Esophagus squamous epithelium (tissue), 4 donors: ENCODE data around the gene KANSL1.

Experiments used
- CTCF ChIP-seq, 6 experiments: fragments of 450-650 bp in 4 of 6; fragments of 200-600 bp in 2 of 6; sonication (generic) in 2 of 6; IDR thresholded peaks; one replicate each; pipeline ENCODE4 v1.5.1; 2016 to 2019; ENCODE audit warnings: antibody characterized with exemption in 6 of 6, mild to moderate bottlenecking in 4 of 6, moderate library complexity in 4 of 6
- POLR2A ChIP-seq, 4 donors: fragments of 450-650 bp; IDR thresholded peaks; one replicate each; pipeline ENCODE4 v1.6.1; 2017; ENCODE audit warnings: antibody characterized with exemption in 4 of 4, mild to moderate bottlenecking in 4 of 4, moderate library complexity in 3 of 4

- peak in 4 of 6 experiments; percentile 28 to 42 (median 32) for TF ChIP-seq CTCF (IDR thresholded peaks at IDR 0.05)
- peak in 1 of 4 donors; percentile 35 for TF ChIP-seq POLR2A (IDR thresholded peaks at IDR 0.05)
Measured at GRCh38 chr17:46194393-46195216, 1.4 kb upstream of the KANSL1 start.
